AG04449 (cell line): ENCODE data around the gene ZNF445.

ENCODE experiments used
- CTCF ChIA-PET: fragments of 350-600 bp; formaldehyde crosslinking; extraction: SDS; loops from one replicate; lab custom pipeline; 2021; ENCODE audit warnings: antibody characterized with exemption; lab: Yijun Ruan, JAX
- POLR2A ChIA-PET: fragments of 400-600, 350-600 bp; formaldehyde crosslinking; extraction: SDS; loops from one replicate; lab custom pipeline; 2020; ENCODE audit warnings: antibody characterized with exemption, inconsistent platforms; lab: Yijun Ruan, JAX
- DNase-seq: peaks from one replicate; pipeline ENCODE4 v3.0.0-alpha.2; 2010; ENCODE audit warnings: low read depth, low spot score
- H3K4me3 ChIP-seq: 2 replicates; pipeline ENCODE4 v1.5.1; 2011; ENCODE audit warnings: low read depth, mild to moderate bottlenecking, control low read depth, low read length
- CTCF ChIP-seq: IDR thresholded peaks from one replicate; pipeline ENCODE4 v1.5.1; 2011; ENCODE audit warnings: mild to moderate bottlenecking, moderate library complexity, low read length, control low read depth, inconsistent platforms; ENCODE audit not compliant: insufficient read depth; ENCODE audit errors: missing control alignments

The ZNF445 gene

GRCh38 chr3:44442596-44443309 is 34.7 kb downstream of the ZNF445 start:
- no peak overlapping the region for H3K4me3 ChIP-seq
- TF ChIP-seq CTCF = no peak
- CTCF ChIA-PET = no interaction called here
- POLR2A ChIA-PET = no interaction called here
- no peak for DNase-seq

GRCh38 chr3:44439499-44440295 is 37.8 kb downstream of the ZNF445 start:
- H3K4me3 ChIP-seq = no peak overlapping the region
- no peak for DNase-seq
- TF ChIP-seq CTCF = no peak
- POLR2A ChIA-PET = no interaction called here
- CTCF ChIA-PET = interaction anchor here (1.4 kb wide), 1 partner anchor 117 kb away, joined by 3 read pairs; no protein-coding TSS in a partner anchor

GRCh38 chr3:44437800-44438199 is 39.7 kb downstream of the ZNF445 start:
- no peak for TF ChIP-seq CTCF
- no peak for DNase-seq
- no peak overlapping the region for H3K4me3 ChIP-seq
- CTCF ChIA-PET = no interaction called here
- POLR2A ChIA-PET = no interaction called here

GRCh38 chr3:44436181-44436580 is 41.3 kb downstream of the ZNF445 start:
- CTCF ChIA-PET = no interaction called here
- DNase-seq = no peak
- H3K4me3 ChIP-seq = no peak overlapping the region
- POLR2A ChIA-PET = no interaction called here
- no peak for TF ChIP-seq CTCF

- TF ChIP-seq CTCF = no peak
- ChIA-PET POLR2A (no interaction called here), CTCF (no interaction called here)
- no peak overlapping the region for H3K4me3 ChIP-seq
- no peak for DNase-seq
Observed at GRCh38 chr3:44434834-44435510, 42.5 kb downstream of the ZNF445 start.

- DNase-seq = no peak
- ChIA-PET CTCF (no interaction called here), POLR2A (no interaction called here)
- no peak for TF ChIP-seq CTCF
- H3K4me3 ChIP-seq = no peak overlapping the region
Observed at GRCh38 chr3:44430466-44430865, 47.0 kb downstream of the ZNF445 start.
